HT1080 (cell line): Measurements from ENCODE around the gene HCFC1R1. TPM values are rescaled to one million over a fixed set of nuclear protein-coding genes. Genes with fewer than 3 reads are reported as not detected.
"Not testable (repeated sequence)": the region's sequence is repeated elsewhere in the genome, so short reads cannot be mapped to it uniquely, and the experiment has no call there.

Experiments used
- DNase-seq: peaks from one replicate; pipeline ENCODE4 v3.0.0-alpha.2; 2015; ENCODE audit warnings: low read depth
- polyA plus RNA-seq, 2 experiments: library from polyadenylated mRNA; depleted of rRNA; stranded (reverse); fragments of >200 nt; gene quantifications; 2 replicates each; pipeline ENCODE4 v1.2.3, GENCODE V29; 2015
- total RNA-seq: library from RNA; depleted of rRNA; stranded (reverse); fragments of >200 nt; shearing (Covaris generic); gene quantifications from 2 replicates; pipeline ENCODE4 v1.2.3, GENCODE V29; 2014; rRNA removed

The HCFC1R1 gene
- total RNA-seq, result 246 and 370 TPM in 2 replicates
- polyA plus RNA-seq (2015; cell fraction: cytosol; rRNA removed), result 77.8 and 108 TPM in 2 replicates
- 34.5 and 51.6 TPM in 2 replicates for polyA plus RNA-seq (2015; cell fraction: nucleus; rRNA removed)

DNA sequence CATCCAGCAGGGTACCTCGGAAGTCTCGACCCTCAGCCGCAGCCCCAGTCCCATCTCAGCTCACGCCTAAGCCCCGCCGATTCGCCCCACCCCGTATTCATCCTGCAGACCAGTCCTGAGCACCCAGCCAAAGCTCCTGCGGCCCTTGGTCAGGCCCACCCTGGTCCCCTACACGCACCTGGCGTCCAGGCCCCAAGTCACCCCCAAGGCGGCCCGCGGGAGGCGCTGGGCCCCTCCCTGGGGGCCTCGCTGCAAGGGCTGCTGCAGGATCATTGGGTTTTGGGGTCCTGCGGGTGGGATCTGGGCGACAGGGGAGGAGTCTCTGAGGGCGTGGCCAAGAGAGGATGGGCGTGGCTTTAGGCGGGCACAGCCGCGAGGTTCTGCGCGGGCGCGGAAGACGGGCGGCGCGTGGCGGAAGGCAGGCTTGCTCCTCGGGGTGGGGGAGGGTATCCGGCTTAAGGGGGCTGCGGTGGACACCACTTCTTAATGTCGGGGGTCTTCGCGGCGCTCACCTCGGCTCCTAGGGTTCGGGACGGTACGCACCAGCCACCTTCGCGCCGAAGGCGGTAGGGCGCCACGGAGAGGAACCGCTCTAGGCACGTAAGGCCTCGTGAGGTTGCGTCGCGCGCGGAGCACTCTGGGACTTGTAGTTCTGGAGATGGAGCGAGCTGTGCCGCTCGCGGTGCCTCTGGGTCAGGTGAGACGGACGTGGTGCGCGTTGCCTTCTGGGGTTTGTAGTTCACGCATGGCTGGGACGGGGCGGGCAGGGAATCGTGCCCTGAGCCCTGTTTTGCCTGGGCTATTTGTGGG is at the start of gene HCFC1R1, which contains the start of gene THOC6:
HCFC1R1 (minus strand) TSS at position 274 of the 810 bp plus-strand sequence; CDS start at position 273, 1 bp downstream.
THOC6 (plus strand) TSS at position 367 of the 810 bp plus-strand sequence; CDS start at position 659, 292 bp downstream.
- DNase-seq, result peak; percentile 97

GRCh38 chr16:3073448-3073847 is 49.7 kb upstream of the HCFC1R1 start:
- no peak for DNase-seq

DNA sequence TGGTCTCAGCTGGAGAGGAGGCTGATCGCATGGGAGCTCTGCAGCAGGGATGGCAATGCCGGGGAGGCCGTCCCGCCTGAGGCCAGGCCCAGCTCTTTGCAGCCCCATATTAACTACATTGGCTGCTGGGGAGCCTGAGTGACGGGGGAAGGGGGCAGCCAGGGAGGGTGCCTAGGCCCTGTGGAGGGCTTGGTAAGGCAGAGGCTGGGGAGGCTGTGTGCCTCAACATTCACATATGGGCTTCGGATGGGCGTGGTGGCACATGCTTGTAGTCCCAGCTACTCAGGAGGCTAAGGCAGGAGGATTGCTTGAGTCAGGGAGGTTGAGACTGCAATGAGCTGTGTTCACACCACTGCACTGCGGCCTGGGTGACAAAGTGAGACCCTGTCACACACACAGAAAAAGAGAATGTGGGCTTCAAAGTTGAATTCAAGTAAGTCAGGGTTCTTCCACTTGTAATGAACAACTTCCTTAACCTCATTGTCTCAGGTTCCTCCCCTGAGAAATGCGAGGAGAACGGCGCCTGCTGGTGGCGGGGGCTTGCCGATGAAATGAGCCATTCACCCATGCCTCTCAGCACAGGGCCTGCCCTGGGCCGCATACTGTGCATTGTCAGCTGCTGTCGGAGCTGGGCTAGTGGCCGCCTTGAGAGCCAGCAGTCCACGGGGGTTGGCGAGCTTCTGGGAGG is 49.0 kb upstream of the HCFC1R1 start:
- DNase-seq, result not testable (repeated sequence)

DNA sequence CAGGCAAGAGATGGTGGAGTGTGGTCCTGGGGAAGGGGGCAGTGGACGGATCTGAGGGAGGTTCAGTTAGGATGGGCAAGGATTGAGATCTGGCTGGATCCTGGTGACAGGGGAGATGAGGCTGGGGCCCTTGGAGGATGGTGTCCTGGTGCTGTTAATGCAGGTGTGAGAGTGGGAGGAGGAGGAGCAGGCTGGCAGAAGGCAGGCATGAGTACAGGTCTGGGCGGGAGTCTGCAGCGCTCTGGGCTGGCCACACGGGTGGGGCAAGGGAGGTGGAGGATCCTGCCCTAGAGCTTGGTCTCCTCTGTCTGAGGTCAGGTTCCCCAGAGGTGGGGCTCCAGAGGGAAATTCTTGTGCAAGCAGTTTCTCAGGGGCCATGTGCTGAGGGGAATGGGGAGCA is 48.4 kb upstream of the HCFC1R1 start:
- not testable (repeated sequence) for DNase-seq

GRCh38 chr16:3071655-3072054 is 47.9 kb upstream of the HCFC1R1 start:
- no peak for DNase-seq

- DNase-seq, result no peak
Measured at GRCh38 chr16:3070608-3071111, 46.9 kb upstream of the HCFC1R1 start.

GRCh38 chr16:3069146-3069545 is 45.4 kb upstream of the HCFC1R1 start:
- DNase-seq, result not testable (repeated sequence)

- no peak for DNase-seq
Measured at GRCh38 chr16:3068487-3068886, 44.7 kb upstream of the HCFC1R1 start.

- DNase-seq, result no peak
Measured at GRCh38 chr16:3066440-3066748, 42.7 kb upstream of the HCFC1R1 start.

- DNase-seq, result no peak
Measured at GRCh38 chr16:3065742-3066439, 42.1 kb upstream of the HCFC1R1 start.

GRCh38 chr16:3065069-3065741 is 41.5 kb upstream of the HCFC1R1 start, which contains the start of gene IL32:
Gene IL32 (plus strand): TSS chr16:3065640. CDS start chr16:3065812, 172 bp downstream.
- DNase-seq, result peak; percentile 37

- no peak for DNase-seq
Measured at GRCh38 chr16:3063625-3064386, 40.1 kb upstream of the HCFC1R1 start.

- no peak for DNase-seq
Measured at GRCh38 chr16:3062553-3062952, 38.8 kb upstream of the HCFC1R1 start.

- DNase-seq, result no peak
Measured at GRCh38 chr16:3060339-3061127, 36.8 kb upstream of the HCFC1R1 start.

GRCh38 chr16:3059723-3060242 is 36.0 kb upstream of the HCFC1R1 start:
- DNase-seq, result no peak

DNA sequence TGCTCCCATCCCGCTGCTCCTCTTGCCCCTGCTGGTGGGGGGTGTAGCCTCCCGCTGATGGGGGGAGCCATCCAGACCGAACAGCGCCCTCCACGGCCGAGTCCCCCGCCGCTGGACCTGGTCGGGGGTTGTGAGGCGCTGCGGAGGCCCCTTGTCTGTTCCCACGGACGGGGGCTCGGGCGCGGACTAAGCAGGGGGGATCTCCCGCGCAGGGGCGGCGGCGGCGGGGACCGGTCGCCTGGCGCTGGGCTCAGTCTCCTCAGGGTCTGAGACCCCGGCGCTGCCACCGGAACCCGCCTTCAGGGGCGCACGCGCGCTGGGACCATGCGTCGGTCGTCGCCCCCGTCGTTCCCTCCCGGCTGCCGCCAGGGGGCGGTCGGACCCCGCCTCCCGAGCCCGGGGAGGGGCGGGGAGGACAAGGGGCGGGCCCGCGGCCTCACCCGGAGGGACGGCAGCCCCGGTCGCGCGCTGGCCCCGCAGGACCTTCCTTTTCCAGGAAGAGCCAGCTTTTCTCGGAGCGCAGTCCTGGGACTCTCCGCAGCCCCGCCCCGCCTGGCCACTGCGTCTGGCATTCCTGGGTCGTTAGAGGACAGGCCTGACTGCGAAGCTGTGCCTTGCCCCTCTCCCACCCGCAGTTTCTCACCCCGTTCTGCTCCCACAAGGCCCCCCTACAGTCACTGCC is 35.4 kb upstream of the HCFC1R1 start:
- DNase-seq, result peak; percentile 74

GRCh38 chr16:3058139-3059030 is 34.6 kb upstream of the HCFC1R1 start:
- DNase-seq, result no peak
